ENCODE measurements around the gene SLMAP.
"Not testable (repeated sequence)": the region's sequence is repeated elsewhere in the genome, so short reads cannot be mapped to it uniquely, and the experiment has no call there.

SLMAP gene

DNA sequence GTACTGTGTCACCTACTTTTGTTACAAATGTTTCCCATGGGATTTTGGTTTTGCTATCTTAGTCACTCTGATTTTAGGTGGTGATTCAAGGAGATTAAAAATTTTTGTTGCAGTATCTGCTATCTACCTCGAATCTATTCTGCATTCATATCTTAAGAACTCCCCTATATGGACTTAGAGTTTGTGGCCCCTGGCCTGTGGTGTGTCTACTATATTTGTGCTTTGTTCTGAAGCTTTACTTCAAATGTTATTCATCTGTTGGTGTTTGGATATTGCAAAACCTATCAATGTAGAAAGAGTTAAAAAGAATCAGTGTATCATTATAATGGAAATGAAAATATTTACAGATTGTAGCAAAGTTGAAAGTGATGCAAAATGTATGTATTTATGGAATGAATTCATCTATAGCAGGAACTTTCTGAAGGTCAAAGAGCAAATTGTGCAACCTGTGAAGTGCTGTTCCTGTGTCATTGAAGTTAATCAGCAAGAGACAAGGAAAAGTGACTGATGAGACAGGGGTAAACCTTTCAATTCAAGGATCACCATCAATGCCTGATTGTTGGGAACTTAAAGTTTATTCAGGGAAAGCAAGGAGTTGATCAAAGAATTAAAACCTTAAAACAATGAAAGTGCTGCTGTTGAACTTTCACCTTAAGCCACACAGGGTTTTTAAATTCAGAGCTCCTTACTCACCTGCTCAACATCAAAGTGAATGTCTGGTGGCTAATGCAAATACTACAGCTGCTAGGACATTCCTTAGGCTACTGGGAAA lies 71.0 kb downstream of the SLMAP start:
- no peak for DNase-seq (ENCODE audit: low read depth in 2 of 2)

DNA sequence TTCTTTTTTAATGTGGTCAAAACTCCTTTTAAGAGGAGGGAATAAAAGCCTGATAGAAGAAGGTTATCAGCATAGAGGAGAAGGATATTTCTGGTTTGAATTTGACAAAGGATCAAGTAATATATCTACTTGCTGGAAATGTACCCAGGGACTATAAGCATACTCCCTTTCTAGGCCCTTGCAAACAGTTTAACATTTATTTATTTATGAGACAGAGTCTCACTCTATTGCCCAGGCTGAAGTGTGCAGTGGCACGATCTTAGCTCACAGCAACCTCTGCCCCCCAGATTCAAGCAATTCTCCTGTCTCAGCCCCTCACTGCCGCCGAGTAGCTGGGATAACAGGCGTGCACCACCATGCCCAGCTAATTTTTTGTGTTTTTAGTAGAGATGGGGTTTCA lies 71.6 kb downstream of the SLMAP start:
- no peak for DNase-seq (ENCODE audit: low read depth in 2 of 2)

DNA sequence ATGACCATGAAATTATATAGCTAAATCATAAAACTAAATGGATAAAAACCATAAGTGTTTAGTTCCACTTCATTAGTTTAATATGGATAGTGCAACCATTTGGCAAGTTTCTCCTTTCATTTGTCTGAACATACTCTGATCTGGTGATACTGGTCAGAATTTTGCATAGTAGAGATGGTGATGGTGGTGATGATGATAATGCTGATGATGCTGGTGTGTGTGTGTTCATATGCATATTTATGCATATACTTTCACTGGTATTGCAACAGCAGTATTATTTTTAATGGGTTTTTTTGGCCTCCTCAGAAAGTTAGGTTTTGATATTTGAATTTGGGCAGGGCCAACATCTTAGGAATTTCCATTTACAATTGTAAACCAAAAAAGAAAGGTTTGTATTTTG lies 76.4 kb downstream of the SLMAP start:
- DNase-seq (ENCODE audit: low read depth in 2 of 2): no peak

DNA sequence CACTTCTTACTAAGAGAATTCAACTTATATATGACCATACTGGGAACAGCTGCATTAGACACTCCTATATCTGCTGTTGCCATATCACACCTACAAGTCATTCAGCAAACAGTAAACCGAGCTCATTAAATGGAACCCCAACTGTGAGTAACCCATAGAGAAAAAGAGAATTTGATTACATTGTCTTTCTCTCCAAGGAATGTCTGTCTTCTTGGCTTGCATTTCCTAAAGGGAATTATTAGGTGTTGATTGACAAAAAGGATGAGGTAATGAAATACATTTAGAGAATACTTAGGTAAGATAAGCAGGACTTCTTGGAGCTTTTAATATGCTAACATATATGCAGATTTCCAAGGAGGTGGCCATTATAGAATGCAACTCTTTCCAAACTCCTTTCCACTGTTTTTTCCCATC lies 76.8 kb downstream of the SLMAP start:
- DNase-seq (ENCODE audit: low read depth in 2 of 2): no peak

DNA sequence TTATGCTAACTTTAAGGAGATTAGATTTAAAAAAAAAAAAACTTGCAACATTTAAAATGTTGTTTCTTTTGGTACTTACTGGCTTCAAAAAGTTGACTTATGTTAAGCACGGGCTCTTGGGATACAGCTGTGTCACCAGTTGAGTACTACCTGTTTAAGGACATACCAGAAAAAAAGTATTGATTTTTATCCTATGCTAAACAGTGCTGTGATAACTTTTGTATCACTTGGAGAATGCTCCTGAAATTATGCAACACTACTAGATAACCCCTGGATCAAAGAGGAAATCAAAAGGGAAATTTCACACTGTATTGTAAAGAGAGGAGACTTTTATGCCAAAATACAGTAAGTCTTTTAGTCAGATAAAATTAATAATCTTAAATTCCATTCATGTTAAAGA lies 77.7 kb downstream of the SLMAP start:
- DNase-seq (ENCODE audit: low read depth in 2 of 2): no peak

DNA sequence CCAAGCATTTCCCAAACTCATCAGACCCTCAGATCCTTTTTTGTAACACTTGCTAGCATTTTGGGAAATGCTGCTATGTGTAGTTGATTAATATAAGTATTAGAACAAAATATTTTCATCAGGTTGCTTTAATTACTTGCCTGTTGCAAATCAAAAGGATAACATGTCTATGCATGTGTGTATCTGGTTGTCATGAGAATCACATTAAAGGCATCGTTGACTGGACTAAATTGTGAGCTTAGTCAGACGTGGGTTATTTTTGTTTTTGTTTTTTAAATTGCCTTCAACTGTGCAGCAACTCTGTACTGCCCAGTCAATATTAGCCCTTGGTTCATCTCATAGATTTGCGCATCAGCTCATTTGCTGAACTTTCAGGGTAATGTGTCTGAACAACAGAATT lies 81.6 kb downstream of the SLMAP start:
- no peak for DNase-seq (ENCODE audit: low read depth in 2 of 2)

DNA sequence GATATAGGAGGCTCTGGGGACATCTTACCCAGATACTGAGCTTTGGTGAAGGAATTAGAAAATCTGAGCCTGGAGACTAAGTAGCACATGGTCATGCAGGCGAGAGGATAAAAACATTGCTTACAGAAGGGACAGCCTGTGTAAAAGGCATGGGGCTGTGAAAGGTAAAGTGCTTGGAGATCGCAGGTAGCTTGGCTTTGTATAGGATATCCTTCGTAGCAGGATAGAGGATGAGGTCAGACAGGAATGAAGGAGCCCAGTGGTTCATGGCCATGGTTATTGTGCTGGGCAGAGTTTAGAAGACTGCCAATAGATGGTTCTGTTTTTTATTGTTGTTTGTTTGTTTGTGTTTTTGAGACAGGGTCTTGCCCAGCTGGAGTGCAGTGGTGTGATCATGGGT lies 82.5 kb downstream of the SLMAP start:
- no peak for DNase-seq (ENCODE audit: low read depth in 2 of 2)

DNA sequence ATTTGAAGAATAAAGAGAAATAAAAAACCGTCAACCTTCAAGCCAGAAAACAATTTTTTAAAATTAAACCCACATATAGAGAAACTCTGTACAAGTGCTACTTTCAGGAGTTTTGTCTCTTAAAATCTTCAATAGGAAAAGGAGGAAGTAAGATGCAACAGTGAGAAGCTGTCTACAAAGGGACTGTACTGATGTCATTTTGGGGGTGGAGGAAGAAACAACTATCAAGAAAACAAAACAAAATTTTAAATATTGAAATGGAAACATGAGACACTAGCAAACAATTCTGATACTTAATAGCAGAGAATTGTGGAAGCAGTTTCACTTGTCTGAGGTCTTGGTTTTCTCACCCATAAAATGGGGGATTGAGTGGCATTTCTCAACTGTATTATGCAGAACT lies 84.4 kb downstream of the SLMAP start:
- no peak for DNase-seq (ENCODE audit: low read depth in 2 of 2)

DNA sequence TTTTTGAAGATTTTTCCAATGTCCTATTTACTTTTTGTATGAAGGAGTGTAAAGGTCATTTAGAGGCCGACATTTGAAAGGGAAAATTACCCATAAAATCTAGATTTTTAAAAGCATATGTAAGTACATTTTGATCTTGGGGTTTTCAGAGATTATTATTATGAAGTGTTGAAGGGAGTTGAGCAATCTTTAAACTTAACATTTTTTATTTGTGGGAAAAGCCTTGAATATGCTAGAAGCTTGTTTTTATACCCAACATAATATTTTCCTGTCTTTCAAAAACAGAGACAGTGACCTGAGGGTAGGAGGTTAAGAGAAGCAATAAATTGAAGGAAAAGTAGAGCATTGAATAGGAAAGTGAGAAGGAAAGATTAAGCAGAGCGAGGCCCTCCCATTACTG lies 85.7 kb downstream of the SLMAP start:
- no peak for DNase-seq (ENCODE audit: low read depth in 2 of 2)

DNA sequence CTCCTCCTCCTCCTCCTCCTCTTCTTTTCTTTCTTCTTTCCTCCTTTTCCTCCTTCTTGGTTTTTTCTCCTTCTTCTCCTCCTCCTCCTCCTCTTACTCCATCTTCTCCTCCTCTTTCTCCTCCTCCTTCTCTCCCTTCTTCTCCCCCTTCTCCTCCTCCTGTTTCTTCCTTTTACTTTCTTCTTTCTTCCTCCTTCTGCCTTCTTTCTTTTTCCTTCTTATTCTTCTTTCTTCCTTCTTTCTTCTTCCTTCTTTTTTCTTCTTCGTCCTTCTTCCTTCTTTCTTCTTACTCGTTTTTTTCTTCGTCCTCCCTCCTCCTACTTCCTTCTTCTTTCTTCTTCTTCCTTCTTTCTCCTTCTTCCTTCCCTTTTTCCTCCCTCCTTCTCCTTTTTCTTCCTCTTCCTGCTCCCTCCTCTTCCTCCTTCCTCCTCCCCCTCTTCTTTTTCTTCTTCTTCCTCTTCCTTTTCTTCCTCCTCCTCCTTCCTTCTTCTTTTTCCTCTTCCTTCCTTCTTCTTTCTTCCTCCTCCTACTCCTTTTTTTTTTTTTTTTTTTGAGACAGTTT lies 92.1 kb downstream of the SLMAP start:
- no peak for DNase-seq (ENCODE audit: low read depth in 2 of 2)

DNA sequence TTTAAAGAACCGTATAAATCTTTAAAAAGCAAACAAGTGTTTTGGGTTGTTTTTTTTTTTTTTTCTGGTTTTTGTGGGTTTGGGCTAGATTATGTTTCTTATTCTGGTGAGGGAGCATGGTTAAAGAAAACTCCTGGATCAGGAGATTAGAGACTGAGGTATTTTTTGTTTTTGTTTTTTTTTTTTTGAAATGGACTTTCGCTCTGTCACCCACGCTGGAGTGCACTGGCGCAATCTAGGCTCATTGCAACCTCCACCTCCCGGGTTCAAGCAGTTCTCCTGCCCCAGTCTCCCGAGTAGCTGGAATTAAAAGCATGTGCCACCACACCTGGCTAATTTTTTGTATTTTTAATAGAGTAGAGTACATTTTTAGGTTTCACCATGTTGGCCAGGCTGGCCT lies 95.2 kb downstream of the SLMAP start:
- DNase-seq (ENCODE audit: low read depth in 2 of 2): no peak

DNA sequence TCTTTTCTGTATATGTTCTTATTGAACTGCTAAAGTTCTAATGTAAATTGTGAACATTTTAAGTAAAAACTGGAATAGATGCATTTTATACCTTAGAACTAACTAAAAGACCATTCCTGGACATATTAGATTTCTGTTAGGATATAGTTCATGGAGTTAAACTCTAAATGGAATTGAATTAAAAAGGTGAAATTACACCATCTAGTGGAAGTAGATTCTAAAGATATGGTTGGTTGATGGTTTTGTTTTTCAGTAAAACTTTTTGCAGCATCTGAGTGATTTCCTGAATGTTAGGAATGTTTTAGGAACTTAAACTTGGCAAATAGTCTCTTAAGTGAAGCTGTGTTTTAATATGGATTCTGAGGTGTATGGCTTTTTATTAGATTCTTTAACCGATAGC lies 96.8 kb downstream of the SLMAP start:
- no peak for DNase-seq (ENCODE audit: low read depth in 2 of 2)

DNA sequence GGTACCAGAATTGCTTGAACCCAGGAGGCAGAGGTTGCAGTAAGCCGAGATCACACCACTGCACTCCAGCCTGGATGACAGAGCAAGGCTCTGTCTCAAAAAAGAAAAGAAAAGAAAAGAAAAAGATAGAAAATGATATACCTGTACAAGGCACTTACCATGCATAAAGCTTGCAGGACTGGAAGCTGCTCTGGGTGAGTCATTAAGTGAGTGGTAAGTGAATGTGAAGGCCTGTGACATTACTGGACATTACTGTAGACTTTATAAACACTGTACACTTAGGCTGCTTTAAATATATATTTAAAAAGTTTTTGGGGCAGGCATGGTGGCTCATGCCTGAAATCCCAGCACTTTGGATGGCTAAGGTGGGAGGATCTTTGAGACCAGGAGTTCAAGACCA lies 99.2 kb downstream of the SLMAP start:
- no peak for DNase-seq (ENCODE audit: low read depth in 2 of 2)

DNA sequence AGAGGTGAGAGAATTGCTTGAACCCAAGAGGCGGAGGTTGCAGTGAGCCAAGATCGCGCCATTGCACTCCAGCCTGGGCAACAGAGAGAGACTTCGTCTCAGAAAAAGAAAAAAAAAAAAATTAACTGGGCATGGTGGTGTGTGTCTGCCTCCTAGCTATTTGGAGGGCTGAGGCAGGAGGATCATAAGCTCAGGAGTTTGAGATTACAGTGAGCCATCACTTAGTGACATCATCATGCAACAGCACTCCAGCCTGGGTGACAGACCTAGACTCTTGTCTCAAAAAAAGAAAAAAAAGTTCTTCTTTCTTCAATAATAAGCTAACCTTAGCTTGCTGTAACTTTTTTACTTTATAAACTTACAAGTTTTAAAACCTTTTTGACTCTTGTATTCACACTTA lies 99.8 kb downstream of the SLMAP start:
- no peak for DNase-seq (ENCODE audit: low read depth in 2 of 2)

DNA sequence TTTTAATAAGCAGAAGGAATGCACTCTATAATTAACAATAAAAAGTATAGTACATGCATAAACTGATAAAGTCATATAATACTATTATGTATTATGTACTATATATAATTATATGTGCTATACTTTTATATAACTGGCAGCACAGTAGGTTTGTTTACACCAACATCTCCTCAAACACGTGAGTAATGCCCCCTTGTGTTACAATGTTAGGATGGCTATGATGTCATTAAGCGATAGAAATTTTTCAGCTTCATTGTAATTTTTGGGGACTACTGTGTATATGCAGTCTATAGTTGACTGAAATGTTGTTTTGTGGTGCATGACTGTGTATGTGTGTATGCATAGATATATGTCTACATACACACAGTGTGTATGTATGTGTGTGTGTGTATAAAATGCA lies 100.6 kb downstream of the SLMAP start:
- no peak for DNase-seq (ENCODE audit: low read depth in 2 of 2)

DNA sequence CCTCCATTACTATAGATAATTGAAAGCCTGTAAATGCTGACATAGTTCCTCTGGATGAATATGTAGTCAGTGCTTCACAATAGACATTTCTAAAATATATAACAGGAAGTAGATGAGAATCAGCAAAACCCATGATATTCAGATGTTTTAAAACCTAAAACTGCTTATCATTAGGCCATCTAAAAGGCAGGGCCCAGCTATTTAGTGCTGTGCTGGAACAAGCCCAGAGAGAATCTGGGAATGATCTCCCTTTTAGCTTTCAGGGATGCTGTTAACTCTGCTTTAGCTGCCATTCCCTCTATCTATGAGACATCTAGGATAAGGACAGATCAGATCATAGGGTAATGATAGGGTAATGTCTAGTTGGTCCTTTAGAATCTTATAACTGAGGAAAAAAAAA lies 106.8 kb downstream of the SLMAP start:
- no peak for DNase-seq (ENCODE audit: low read depth in 2 of 2)

DNA sequence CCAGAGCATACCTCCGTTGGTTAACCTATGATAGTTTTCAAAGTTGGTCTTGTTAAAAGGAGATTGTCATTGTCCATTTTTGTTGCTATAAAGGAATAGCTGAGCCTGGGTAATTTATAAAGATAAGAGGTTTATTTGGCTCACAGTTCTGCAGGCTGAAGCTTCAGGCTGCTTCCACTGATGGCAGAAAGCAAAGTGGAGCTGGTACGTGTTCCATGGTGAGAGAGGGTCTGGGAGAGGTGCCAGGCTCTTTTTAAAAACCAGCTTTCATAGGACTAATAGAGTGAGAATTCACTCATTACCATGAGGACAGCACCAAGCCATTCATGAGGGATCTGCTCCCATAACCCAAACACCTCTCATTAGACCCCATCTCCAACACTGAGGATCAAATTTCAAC lies 107.3 kb downstream of the SLMAP start:
- no peak for DNase-seq (ENCODE audit: low read depth in 2 of 2)

DNA sequence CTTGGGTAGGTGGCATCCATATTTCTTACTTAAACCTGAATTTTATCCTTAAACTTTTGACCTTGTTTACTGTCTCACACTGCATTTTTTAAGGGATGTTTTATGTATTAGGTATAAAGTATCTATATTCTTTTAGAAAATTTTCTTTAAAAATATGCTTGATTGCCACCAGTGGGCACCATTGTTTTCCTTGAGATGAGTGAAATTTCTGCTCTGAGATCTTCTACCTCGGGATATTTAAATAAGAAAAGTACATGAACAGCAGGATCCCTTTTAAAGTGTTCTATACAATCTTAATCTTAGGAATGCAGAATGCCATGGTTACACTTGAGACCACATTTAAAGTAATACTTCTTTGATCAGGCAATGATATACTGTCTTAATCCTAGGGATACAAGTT lies 108.7 kb downstream of the SLMAP start:
- DNase-seq (ENCODE audit: low read depth in 2 of 2): no peak

DNA sequence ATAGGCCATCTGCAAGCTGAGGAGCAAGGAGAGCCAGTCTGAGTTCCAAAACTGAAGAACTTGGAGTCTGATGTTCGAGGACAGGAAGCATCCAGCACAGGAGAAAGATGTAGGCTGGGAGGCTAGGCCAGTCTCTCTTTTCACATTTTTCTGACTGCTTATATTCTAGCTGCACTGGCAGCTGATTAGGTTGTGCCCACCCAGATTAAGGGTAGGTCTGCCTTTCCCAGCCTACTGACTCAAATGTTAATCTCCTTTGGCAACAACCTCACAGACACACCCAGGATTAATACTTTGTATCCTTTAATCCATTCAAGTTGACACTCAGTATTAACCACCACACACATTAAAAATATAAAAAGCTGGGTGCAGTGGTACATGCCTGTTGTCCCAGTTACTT lies 113.0 kb downstream of the SLMAP start:
- DNase-seq (ENCODE audit: low read depth in 2 of 2): not testable (repeated sequence)

DNA sequence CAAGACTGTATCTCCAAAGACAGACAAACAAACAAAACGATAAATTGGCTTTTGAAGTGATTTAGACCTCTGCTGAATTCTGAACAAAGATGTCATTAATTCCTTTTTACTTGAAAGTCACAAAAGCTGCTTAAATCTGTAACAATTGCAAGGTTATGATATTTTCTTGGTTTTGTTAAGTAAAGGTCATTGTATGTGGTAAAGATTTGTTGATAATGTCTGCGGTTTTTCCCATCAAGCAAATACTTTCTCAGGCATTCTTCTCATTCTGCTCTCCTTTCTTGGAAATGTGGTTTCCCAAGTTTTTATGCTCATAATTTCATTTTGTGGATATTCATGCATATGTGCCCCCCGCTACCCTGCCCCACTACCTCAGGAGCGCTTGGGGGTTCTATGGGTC lies 116.5 kb downstream of the SLMAP start:
- no peak for DNase-seq (ENCODE audit: low read depth in 2 of 2)

DNA sequence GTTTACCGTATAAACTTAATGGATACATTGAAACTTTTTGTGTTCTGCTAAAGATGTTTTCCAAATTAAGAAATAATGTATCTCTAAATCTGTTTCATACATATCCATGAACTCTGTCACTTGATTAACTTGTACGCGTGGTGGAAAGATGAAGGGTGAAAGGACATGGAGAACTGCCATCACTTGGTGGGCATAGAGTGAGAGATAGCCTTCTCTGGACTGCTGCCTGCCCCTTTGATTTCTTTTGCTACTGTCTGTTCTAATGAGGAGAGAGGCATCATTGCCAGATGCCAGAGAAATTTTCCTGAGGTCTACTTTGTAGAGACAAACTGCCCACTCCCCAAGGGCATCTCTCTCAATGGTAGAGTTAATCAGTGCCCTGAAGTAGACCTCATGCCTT lies 120.5 kb downstream of the SLMAP start:
- DNase-seq (ENCODE audit: low read depth in 2 of 2): no peak

DNA sequence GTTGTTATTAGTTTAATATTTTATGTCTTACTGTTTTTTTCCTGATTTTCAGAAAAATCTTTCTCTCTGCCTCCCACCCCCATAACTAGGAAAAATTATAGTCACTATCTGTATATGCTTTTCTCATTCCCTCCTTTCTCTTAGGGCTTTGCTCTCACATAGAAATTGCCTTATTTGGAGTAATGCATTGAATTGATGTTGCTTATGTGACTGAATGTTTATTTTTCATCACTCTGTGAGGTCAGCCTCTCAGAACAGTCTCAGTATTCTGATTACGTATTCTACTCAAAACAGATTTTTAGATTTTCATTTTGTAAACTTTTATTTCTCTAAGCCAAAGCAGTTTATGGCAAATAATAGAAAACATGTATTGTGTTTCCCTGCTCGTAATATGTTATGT lies 121.0 kb downstream of the SLMAP start:
- DNase-seq (ENCODE audit: low read depth in 2 of 2): no peak

DNA sequence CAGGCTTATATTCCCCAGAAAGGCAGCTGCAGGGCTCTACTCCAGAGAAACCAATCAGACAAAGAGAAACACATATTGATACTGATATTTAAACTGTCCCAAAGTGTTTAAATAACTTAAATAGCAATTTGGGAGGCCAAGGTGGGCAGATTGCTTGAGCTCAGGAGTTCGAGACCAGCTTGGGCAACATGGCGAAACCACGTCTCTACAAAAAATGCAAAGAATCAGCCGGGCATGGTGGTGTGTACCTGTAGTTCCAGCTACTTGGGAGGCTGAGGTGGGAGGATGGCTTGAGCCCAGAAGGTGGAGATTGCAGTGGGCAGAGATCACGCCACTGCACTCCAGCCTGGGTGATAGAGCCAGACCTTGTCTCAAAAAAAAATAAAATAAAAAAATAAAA lies 128.3 kb downstream of the SLMAP start:
- not testable (repeated sequence) for DNase-seq (ENCODE audit: low read depth in 2 of 2)

DNA sequence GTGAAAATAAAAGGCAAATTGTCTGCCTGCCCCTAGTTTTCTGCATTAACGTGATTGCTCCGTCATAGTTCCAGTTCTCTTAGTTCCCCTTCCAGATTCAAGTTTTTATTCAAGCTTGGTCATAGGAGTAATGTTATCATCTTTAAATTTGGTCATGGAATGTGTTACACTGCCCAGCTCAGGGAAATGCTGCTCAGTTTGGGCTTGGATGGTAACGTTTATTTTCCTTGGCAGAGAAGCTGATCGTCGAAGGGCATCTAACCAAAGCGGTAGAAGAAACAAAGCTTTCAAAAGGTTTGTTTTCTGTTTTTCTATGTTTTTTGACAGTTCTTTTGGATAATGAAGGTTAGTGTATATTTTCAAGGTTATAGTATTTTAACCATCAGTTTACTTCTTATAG lies 133.7 kb downstream of the SLMAP start:
- DNase-seq (ENCODE audit: low read depth in 2 of 2): no peak

All from stimulated activated CD8-positive, alpha-beta memory T cell treated with anti-CD3 and anti-CD28 coated beads, Interleukin-7, amount 100 ng/mL, for 1 hour (primary cell).